HG03103 (cell line): ENCODE data around the gene SLC6A13.
"Not testable (repeated sequence)": the region's sequence is repeated elsewhere in the genome, so short reads cannot be mapped to it uniquely, and the experiment has no call there.

Source experiments
- ATAC-seq: cut with Tn5 transposase; IDR thresholded peaks from one replicate; pipeline ENCODE4 v1.9.1; 2021; ENCODE audit warnings: low read depth; ENCODE audit not compliant: unreplicated experiment

Gene SLC6A13

DNA sequence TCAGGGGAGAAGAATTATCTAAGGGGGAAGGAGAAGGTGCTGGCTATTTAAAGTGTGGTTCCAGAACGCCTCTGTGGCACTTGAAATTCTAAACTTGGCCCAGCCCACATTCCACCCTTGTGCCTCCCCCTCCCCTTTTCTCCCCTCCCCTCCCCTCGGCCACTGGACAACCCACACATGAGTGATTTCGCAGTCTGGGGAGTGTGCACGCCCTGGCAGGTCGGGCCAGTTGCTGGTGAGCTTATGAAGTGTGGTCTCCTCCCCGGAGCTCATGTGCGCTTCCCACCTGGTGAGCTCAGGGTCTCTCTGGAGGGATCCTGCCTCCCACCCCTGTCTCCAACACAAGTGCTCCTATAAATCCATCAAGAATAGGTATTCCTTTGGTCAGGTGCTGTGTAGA lies at the start of gene SLC6A13:
TSS of gene SLC6A13 (minus strand) at position 20 of the 400 bp plus-strand sequence. CDS start 2,784 bp downstream, outside the sequence.
- ATAC-seq, result no peak

DNA sequence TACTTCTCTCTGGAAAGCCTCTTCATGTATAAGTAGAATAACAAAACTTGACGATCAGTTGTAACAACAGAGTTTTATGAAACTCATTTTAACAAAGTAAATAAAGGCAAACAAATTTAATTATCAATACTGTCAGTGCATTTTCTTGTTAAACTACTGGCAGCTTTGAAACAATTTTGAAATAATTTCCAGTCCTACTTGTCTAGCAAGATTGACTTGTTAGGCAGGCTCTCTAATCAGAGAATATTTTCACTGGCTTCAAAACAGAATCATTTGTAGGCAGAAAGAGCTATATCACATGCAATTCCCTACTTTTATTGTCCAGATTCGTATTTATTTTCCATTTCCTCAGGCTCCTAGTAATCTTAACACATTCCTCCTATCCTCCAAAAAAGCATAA lies 45.9 kb upstream of the SLC6A13 start:
- no peak for ATAC-seq

DNA sequence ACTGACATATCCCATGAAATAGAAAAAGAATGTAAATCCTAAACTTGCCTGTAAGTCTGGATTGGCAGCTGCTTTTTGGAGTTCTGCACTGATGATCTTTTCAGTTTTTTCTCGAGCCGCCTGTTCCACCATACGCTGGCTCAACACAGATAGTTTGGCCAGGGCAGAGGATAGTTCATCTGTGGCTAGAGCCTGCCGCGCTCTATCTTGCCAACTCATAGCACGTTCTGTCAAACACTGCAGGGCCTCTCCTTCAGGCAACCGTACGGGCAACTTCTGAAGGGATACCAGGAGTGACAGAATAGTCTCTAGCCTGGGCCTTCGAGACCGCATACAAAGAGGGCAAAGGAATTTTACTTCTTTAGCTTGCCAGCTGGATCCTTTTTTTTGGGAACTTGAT lies 44.8 kb upstream of the SLC6A13 start:
- ATAC-seq, result no peak

DNA sequence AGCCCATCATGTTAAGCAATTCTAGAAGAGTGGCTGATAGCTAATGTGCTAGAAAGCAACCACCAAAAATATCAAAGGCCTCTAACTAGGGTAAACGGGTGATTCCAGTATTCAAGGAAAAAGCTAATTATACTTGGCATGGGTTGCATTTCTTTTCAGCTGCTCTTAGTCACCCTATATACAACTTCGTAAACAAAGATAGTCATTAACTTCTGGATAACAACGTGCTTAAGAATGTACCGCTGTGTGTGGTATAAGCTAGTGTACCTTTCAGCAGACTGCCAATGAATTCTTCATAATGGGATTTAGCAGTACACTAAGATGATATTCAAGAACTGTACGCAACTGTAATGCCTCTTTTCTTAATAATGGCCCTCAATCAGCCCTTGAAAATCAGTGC lies 42.2 kb upstream of the SLC6A13 start:
- ATAC-seq, result no peak

DNA sequence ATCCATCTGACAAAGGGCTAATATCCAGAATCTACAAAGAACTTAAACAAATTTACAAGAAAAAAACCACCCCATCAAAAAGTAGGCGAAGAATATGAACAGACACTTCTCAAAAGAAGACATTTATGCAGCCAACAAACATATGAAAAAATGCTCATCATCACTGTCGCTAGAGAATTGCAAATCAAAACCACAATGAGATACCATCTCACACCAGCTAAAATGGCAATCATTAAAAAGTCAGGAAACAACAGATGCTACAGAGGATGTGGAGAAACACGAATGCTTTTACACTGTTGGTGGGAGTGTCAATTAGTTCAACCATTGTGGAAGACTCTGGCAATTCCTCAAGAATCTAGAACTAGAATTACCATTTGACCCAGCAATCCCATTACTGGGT lies 40.1 kb upstream of the SLC6A13 start:
- not testable (repeated sequence) for ATAC-seq

DNA sequence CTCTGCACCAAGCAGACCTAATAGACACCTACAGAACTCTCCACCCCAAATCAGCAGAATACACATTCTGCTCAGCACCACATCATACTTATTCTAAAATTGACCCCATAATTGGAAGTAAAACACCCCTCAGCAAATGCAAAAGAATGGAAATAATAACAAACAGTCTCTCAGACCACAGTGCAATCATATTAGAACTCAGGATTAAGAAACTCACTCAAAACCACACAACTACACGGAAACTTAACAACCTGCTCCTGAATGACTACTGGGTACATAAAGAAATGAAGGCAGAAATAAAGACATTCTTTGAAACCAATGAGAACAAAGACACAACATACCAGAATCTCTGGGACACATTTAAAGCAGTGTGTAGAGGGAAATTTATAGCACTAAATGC lies 37.5 kb upstream of the SLC6A13 start:
- ATAC-seq, result not testable (repeated sequence)

DNA sequence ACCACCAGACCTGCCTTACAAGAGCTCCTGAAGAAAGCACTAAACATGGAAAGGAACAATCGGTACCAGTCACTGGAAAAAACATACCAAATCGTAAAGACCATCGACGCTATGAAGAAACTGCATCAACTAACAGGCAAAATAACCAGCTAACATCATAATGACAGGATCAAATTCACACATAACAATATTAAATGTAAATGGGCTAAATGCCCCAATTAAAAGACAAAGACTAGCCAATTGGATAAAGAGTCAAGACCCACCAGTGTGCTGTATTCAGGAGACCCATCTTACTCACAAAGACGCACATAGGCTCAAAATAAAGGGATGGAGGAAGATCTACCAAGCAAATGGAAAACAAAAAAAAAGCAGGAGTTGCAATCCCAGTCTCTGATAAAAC lies 36.9 kb upstream of the SLC6A13 start:
- not testable (repeated sequence) for ATAC-seq

DNA sequence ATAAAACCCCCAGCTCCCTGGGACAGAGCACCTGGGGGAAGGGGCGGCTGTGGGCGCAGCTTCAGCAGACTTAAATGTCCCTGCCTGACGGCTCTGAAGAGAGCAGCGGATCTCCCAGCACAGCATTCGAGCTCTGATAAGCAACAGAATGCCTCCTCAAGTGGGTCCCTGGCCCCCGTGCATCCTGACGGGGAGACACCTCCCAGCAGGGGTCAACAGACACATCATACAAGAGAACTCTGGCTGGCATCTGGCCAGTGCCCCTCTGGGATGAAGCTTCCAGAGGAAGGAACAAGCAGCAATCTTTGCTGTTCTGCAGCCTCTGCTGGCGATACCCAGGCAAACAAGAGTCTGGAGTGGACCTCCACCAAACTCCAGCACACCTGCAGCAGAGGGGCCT lies 35.4 kb upstream of the SLC6A13 start:
- ATAC-seq, result not testable (repeated sequence)

DNA sequence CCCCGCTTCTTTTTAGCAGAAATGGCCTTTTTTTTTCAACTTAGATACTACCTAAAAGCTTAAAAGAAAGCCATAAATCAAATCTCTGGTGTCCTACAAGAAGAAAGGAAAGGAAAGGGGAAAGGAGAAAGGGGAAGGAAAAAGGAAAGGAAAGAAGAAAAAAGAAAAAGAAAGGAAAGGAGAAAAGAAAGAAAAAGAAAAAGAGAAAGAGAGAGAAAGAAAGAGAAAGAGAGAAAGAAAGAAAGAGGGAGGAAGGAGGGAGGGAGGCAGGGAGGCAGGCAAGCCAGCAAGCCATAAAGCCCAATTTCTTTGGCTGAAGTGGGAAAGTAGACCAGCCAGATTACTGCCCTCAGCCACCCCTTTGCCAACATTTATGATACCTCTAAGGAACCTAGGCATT lies 32.5 kb upstream of the SLC6A13 start:
- no peak for ATAC-seq

DNA sequence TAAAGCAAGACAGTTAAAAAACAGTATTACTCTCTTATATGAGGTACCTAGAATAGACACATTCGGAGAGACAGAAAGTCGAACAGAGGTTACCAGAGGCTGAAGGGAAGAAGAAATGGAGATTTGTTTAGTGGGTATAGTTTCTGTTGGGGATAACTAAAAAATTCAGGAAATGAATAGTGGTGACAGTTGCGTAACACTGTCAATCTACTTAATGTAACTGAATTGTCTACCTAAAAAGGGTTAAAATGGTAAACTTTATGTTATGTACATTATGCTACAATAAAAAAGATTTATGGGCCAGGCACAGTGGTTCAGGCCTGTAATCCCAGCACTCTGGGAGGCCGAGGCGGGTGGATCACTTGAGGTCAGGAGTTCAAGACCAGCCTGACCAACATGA lies 30.6 kb upstream of the SLC6A13 start:
- no peak for ATAC-seq

DNA sequence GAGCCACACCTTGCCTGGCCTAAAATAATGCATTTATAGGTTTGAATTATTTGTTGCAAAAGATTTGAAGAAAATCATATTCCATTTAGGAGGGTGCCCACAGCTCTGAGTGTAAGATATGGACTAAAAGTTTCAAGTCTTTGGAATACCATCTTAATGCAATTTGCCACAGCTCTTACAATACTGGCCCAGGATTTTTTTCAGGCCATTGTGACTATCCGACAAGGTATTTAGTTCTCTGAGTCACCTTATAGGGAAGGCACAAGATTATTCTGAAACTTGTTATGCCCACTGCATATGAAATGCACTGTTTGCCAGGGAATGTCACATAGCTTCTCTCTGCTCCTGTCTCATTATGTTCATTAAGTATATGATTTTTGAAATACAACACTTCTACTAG lies 29.6 kb upstream of the SLC6A13 start:
- ATAC-seq, result no peak

DNA sequence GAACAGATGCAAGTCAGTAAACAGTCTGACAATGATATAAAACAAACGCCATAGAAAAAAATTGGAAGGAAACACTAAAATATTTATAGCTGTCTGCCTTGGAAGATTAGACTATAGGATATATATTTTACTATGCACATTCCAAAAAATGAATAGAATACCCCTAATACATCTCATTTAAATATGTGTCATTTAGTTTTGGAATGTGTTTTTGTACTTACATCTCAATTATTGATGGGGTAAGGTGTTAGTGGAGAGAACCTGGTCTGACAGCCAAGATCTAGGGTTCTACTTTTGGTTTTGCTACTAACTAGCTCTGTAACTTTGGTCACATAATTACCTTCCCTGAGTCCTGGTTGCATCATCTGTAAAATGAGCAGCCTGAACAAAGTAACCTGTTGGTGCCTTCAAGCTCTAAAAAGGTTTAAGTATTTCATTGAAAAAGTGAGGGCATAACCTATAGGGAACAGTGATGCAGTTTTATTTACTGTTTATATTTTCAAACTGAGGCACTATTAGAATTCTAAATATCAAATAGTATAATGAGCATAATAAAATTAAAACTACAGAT lies 28.6 kb upstream of the SLC6A13 start:
- ATAC-seq, result no peak

DNA sequence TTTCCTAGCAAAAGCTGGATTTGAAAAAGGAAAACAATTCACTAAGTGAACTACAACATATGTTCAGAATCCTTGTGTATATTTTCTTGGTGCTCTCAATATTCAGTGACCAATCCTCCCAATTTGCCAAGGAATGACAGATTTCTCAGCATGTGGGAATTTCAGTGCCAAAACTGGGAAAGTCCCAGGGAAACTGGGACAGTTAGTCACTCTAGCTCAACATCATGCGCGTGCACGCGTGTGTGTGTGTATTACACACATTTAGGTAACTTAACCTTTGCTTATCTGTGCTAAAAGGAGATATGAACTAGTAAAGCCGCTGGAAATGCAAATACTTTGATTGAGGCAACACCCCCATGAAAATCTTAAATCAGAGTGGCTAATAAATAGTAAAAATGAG lies 26.1 kb upstream of the SLC6A13 start:
- ATAC-seq, result no peak

DNA sequence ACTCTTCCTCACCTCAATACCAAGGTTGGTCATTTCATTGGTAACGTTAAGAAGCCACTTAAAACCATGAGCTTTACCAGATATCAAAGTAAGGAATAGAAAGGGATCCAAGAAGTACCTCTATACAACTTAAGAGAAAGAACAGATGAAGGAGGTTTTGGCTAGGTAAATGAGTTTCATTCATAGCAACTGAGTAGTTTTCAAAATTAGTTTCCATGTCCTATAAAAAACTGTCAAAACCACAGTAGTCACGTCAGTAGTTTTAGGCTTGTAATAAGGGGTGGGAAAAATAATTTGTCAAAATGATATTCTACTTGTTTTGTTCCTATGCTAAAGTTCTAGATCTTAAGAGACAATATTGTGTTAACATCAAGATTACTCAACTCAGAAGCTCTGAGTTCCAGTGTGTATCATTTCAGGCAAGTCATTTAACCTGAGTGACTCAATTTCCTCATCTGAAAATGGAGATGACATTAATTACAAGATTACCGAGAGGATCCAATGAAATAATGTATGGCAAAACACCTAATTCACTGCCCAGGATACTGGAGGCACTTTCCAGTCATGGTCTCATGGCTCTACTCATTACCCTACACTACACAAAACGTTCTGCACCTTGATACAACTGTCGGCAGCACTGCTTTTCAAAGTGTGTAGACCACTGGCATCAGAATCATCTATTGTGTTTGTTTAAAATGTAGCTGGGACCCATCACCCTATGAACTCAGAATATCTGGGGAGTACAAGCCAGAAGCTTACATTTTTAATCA lies 24.1 kb upstream of the SLC6A13 start:
- no peak for ATAC-seq

DNA sequence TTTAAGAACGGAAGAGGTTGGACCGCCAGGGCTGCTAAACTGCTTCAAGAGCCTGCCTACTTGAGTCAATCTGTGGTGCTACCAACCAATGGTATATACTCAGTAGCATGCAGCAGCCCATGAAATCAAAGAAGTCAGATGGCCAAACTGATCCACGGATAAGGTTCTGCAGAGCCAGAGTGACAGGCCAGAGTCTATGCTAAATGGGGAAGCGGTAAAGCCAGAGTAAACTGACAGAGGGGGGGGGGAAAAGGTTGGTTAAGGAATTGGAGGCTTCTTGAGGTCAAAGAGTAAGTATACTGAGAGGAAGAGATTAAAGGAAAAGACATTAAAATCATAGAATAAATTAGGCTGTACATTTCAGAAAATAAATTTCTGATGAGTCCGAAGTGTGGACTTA lies 15.4 kb upstream of the SLC6A13 start:
- no peak for ATAC-seq

DNA sequence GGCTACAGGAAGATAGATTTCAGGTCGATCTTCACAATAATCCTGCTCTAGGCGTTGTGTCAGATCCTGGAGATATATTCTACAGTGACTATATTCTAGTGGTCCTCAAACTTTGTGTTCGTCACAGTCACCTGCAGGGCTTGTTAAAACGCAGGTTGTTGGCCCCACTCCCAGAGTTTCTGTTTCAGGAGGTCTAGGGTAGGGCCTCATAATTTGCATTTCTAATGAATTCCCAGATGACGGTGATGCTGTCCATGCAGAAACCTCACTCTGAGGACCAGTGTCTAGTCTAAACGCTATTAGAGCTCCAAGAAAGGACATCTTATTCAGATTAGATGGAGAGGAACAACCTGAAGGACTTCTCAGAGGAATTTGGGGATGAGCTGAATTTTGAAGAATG lies 13.2 kb upstream of the SLC6A13 start:
- ATAC-seq, result no peak

DNA sequence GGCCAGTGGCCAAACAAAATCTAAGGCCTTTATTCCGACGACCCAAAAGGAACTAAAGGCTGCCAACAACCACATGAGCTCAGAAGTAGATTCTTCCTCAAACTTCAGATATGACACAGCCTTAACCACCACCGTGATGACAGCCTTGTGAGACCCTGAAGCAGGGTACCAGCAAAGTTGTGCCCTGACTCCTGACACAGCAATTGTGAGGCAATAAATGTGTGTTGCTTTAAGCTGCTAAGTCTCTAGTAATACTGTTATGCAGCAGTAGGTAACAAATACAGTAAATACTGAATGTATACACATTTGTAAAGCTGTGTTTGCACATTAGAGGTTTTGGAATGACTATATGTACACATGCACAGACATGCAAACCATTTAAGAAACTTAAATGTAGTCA lies 10.7 kb upstream of the SLC6A13 start:
- no peak for ATAC-seq

DNA sequence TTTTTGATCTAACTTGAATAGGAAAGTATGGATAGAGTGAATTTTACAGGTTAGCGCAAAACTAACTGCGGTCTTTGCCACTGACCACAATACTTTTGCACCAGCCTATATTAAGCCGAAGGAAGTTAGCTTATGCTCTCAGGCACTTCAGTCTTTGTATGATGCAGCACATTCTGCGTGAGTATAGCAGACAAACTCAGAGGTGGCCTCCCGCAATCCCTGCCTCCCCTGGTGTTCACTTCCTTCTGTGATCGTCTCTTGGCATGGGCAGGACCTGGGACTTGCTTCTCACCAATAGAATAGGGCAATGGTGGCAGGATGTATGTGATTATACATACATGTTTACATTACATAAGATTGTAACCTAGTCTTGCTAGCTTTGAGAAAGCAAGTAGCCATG lies 10.3 kb upstream of the SLC6A13 start:
- no peak for ATAC-seq

DNA sequence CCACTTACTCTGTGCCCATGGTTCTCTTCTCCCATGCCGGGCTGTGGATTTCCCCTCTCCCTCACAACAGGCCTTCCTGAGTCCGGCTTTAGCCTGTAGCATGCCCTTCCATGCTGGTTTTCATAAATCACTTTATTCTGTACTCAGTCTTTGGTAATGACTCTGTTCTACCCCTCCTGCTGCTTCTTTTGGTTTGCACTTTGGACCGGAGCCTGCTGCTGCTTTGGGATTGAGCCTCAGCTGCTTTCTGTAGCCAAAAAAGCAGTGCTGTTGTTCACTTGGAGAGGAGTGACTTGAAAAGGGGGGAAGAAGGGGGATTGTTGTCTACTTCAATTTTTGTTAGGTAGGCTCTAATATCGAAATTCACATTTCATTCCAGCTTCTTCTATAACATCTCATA lies 8.5 kb upstream of the SLC6A13 start:
- no peak for ATAC-seq

DNA sequence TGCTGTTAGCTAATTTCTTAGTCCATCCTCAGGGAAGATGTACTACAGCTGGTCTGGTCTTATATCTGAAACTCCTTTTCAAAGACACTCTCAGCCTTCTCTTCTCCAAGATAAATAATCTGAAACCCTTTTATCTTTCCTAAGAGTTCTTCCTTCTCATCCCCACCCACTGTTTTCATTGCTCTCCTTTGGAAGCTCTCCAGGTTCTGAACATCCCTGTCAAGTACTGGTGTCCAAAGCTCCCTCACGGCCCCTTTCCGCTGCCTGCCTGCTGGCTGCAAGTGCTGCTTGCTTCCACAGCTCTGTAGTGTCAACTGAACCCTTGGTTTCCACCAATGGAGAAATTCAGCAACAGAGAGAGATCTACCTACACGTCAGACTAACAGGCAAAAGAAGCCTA lies 6.6 kb upstream of the SLC6A13 start:
- no peak for ATAC-seq

DNA sequence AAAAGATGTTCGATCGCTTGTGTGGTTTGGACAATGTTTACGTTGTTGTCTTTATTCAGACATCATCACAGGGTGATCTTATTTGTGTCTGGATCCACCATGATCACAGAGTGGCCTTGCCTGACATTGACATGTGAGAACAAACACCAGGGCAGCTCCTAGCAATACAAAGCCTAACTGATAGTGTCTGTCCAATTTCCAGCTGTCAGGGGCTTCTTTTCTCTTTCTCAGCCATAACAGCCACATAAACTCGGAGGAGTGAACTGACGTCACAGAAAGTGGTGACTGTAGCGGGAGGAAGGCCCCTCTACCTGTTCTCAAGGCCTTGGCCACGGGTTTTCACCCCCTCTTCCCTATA lies 5.8 kb upstream of the SLC6A13 start:
- no peak for ATAC-seq
